Kidney capillary endothelial cell (primary cell): Measurements from ENCODE around the gene RCOR1.
A peak's percentile ranks its signal among the peaks of the same experiment; 100 is the strongest.
"Not testable (repeated sequence)": the region's sequence is repeated elsewhere in the genome, so short reads cannot be mapped to it uniquely, and the experiment has no call there.

ENCODE experiments used
- DNase-seq: peaks from one replicate; pipeline ENCODE4 v3.0.0-alpha.2; 2018; ENCODE audit warnings: low spot score

The RCOR1 gene

DNA sequence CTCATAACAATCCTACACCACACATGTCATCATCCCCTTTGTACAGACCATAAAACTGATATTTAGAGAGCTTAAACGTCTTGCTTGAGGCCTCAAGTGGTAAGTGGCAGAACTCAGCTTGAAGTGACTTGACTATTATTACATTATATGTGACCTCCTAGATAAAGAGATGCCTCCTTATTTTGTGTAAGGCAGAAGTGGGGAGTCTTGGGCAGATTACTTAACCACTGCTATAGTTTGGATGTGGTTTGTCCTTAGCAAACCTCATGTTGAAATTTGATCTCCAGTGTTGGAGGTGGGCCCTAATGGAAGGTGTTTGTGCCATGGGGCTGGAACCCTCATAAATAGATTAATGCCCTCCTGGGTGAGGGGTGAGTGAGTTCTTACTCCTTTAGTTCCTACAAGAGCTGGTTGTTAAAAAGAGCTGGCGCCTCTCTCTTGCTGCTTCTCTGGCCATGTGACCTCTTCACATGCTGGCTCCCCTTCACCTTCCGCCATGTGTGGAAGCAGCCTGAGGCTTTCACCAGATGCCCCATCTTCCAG lies 37.4 kb downstream of the RCOR1 start:
- no peak for DNase-seq

- DNase-seq, result no peak
These were observed 38.0 kb downstream of the RCOR1 start for GRCh38 chr14:102630405-102630804.

- no peak for DNase-seq
These were observed 38.4 kb downstream of the RCOR1 start for GRCh38 chr14:102630881-102631280.

GRCh38 chr14:102633906-102634595 lies 41.6 kb downstream of the RCOR1 start:
- DNase-seq, result no peak

- DNase-seq, result not testable (repeated sequence)
These were observed 47.2 kb downstream of the RCOR1 start for GRCh38 chr14:102639611-102640010.

- no peak for DNase-seq
These were observed 52.1 kb downstream of the RCOR1 start for GRCh38 chr14:102644523-102644922.

DNA sequence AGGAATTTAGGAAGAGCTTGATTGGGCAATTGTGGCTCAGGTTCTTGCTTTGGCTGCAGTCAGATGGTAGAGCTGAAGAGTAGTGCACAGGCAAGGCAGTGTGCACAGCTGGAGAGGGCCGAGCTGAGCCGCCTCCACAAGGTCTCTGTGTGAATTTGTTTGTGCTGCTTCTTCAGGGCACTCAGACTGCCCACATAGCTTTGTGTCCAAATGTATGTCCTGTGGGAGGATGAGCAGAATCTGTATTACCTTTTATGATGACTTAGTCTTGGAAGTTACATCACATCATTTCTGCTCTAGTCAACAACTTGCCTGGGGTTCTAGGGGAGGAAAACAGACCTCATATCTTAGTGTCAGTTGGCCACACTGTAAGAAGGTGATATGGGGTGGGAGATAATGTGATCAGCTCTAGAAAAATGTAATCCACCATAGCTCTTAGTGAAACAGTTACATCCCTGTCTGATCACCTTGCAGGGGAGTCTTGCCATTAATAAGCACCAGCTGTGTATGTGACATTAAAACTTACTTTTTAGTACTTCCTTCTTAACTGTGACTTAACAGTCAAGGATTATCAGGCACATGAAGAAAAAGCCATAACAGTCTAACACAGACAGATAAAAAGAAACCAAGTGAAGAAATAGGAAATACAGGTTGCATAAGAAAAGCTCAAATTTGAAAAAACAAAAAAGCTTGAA lies 53.4 kb downstream of the RCOR1 start:
- DNase-seq, result no peak

- DNase-seq, result no peak
These were observed 54.2 kb downstream of the RCOR1 start for GRCh38 chr14:102646615-102647014.

- no peak for DNase-seq
These were observed 59.7 kb downstream of the RCOR1 start for GRCh38 chr14:102652194-102652593.

- no peak for DNase-seq
These were observed 61.8 kb downstream of the RCOR1 start for GRCh38 chr14:102654298-102654697.

- DNase-seq, result peak; percentile 78
These were observed 62.7 kb downstream of the RCOR1 start for GRCh38 chr14:102655137-102655536.

- DNase-seq, result no peak
These were observed 67.3 kb downstream of the RCOR1 start for GRCh38 chr14:102659797-102660196.

DNA sequence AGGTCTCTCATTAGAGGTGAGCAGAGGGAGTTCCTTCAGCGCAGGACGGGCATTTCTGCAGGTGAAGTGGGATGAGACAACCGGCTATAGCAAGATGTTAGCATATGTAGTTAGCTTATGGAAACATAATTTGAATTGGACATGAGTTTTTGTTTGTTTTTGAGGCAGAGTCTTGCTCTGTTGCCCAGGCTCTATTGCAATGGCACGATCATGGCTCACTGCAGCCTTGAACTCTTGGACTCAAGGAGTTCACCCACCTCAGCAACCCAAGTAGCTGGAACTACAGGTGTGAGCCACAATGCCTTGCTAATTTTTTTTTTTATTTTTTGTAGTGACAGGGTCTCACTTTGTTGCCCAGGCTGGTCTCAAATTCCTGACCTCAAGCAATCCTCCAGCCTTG lies 69.2 kb downstream of the RCOR1 start:
- DNase-seq, result no peak

- no peak for DNase-seq
These were observed 70.4 kb downstream of the RCOR1 start for GRCh38 chr14:102662636-102663430.

GRCh38 chr14:102663440-102663839 lies 71.0 kb downstream of the RCOR1 start:
- DNase-seq, result no peak

- no peak for DNase-seq
These were observed 73.2 kb downstream of the RCOR1 start for GRCh38 chr14:102665621-102666020.

DNA sequence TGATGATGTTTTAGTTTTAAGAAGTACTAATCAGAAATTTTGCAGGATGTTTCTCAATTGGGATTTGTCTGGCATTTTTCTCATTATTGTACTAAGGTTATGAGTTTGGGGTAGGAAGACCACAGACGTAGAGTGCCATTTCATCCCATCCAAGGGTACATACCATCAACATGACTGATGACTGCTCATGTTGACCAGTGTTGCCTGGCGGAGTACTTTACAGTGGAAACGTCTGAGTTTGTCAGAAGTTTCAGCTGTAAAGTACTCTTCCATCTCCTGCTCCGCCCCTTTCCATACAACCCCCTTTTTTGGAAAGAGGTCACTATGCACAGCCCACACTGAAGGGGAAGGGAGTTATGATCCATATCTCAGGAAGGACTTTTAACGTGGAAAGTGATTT lies 74.2 kb downstream of the RCOR1 start:
- no peak for DNase-seq

GRCh38 chr14:102667703-102668102 lies 75.3 kb downstream of the RCOR1 start:
- DNase-seq, result no peak

DNA sequence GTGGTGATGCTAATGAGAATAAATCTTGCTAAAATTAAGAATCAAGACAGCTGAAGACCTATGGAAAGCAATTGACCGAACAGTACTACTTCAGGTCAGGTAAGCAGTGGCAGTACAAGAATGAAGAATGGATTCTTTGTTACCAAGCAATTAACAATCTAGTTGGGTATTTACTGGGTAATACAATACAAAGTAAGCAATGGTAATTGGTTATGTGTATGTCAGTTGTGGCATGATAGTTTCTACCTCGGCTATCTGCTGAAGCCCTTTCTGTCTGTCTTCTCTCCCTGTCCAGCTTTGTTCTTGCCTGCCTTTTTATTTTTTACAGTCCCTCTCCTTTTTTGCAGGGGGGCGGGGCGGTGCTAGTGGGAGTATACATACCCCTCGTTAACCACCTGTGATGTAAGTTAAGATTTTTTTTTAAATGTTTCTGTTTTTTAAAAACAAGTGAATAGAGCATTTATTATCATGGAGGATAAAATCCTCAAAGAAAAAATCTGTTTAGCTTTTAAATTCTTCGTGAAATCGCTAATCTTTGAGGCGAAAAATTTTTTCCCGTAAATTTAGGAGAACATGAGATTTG lies 75.9 kb downstream of the RCOR1 start:
- DNase-seq, result no peak

- DNase-seq, result no peak
These were observed 79.0 kb downstream of the RCOR1 start for GRCh38 chr14:102671410-102671809.

GRCh38 chr14:102672410-102672960 lies 80.0 kb downstream of the RCOR1 start:
- DNase-seq, result no peak

DNA sequence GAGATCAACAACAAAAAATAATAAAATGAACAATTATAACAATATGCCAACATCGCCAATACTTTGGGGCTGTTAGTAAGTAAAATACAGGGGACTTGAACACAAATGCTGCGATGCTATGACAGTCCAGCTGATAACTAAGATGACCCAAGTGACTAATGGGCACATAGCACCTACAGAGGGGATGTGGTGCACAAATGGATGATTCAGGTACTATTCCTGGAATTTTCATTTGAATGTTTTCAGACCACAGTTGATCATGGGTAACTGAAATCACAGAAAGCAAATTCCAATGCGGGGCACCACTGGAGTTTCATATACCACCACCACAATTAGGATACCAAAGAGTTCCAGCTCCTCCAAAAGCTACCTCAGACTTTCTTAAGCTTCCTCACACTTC lies 82.9 kb downstream of the RCOR1 start:
- DNase-seq, result no peak
